ENCODE data around the gene MSL2.
"Not testable (repeated sequence)": the region's sequence is repeated elsewhere in the genome, so short reads cannot be mapped to it uniquely, and the experiment has no call there.

Gene MSL2

GRCh38 chr3:136192831-136193230 lies 3.3 kb downstream of the MSL2 start:
- Histone ChIP-seq H3K4me1 (ENCODE audit: control insufficient read depth, insufficient read depth, low read length) (peaks cover 6% of the 10 kb centered on the region), H3K36me3 (ENCODE audit: control insufficient read depth, insufficient read depth, low read length) (no peaks in the 10 kb centered on the region), H3K4me3 (ENCODE audit: insufficient read depth, low read depth, low read length) (peak overlapping the region; percentile 94), H3K27me3 (ENCODE audit: control insufficient read depth, insufficient read depth, low read length, poor library complexity, severe bottlenecking) (no peaks in the 10 kb centered on the region), H3K9me3 (ENCODE audit: control insufficient read depth, low read length) (no peaks in the 10 kb centered on the region), H3K27ac (ENCODE audit: insufficient read depth, low read depth, low read length, poor library complexity, severe bottlenecking) (no peak overlapping the region)
- WGBS, 2 experiments, result 52 to 76% methylated on average over 2 of the region's 2 CpGs

GRCh38 chr3:136192195-136192594 lies 3.9 kb downstream of the MSL2 start:
- H3K4me3 ChIP-seq (ENCODE audit: insufficient read depth, low read depth, low read length); H3K27ac ChIP-seq (ENCODE audit: insufficient read depth, low read depth, low read length, poor library complexity, severe bottlenecking); H3K27me3 ChIP-seq (ENCODE audit: control insufficient read depth, insufficient read depth, low read length, poor library complexity, severe bottlenecking); H3K4me1 ChIP-seq (ENCODE audit: control insufficient read depth, insufficient read depth, low read length); H3K9me3 ChIP-seq (ENCODE audit: control insufficient read depth, low read length); H3K36me3 ChIP-seq (ENCODE audit: control insufficient read depth, insufficient read depth, low read length): not testable (repeated sequence)
- WGBS, 2 experiments, result 87 to 91% methylated on average over 6 of the region's 6 CpGs

- WGBS, 2 experiments, result 94 to 96% methylated on average over 10 of the region's 11 CpGs
- Histone ChIP-seq H3K36me3 (ENCODE audit: control insufficient read depth, insufficient read depth, low read length) (no peaks in the 10 kb centered on the region), H3K4me1 (ENCODE audit: control insufficient read depth, insufficient read depth, low read length) (no peaks in the 10 kb centered on the region), H3K9me3 (ENCODE audit: control insufficient read depth, low read length) (no peaks in the 10 kb centered on the region), H3K4me3 (ENCODE audit: insufficient read depth, low read depth, low read length) (no peak overlapping the region), H3K27me3 (ENCODE audit: control insufficient read depth, insufficient read depth, low read length, poor library complexity, severe bottlenecking) (no peaks in the 10 kb centered on the region), H3K27ac (ENCODE audit: insufficient read depth, low read depth, low read length, poor library complexity, severe bottlenecking) (no peak overlapping the region)
These were observed 6.1 kb downstream of the MSL2 start for GRCh38 chr3:136189859-136190617.

DNA sequence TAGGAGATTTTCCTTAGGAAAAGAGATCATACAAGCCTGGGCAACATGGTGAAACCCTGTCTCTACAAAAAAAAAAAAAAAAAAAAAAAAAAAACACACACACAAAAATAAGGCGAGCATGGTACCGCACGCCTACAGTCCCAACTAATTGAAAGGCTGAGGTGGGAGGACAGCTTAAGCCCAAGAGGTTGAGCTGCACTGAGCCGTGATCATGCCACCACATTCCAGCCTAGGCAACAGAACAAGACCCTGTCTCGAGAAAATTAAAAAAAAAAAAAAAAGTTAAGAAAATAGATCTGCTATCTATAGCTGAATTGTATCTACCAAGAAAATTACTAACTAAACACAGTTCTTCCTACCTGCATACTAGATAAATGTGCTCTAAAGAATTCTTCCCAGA lies 7.1 kb downstream of the MSL2 start:
- Histone ChIP-seq H3K4me1 (ENCODE audit: control insufficient read depth, insufficient read depth, low read length) (no peaks in the 10 kb centered on the region), H3K9me3 (ENCODE audit: control insufficient read depth, low read length) (no peaks in the 10 kb centered on the region), H3K27ac (ENCODE audit: insufficient read depth, low read depth, low read length, poor library complexity, severe bottlenecking) (no peak overlapping the region), H3K36me3 (ENCODE audit: control insufficient read depth, insufficient read depth, low read length) (no peaks in the 10 kb centered on the region), H3K27me3 (ENCODE audit: control insufficient read depth, insufficient read depth, low read length, poor library complexity, severe bottlenecking) (no peaks in the 10 kb centered on the region), H3K4me3 (ENCODE audit: insufficient read depth, low read depth, low read length) (no peak overlapping the region)
- WGBS, 2 experiments, result 92 to 99% methylated on average over 5 of the region's 5 CpGs

- H3K27me3 ChIP-seq (ENCODE audit: control insufficient read depth, insufficient read depth, low read length, poor library complexity, severe bottlenecking), result no peaks in the 10 kb centered on the region
- H3K9me3 ChIP-seq (ENCODE audit: control insufficient read depth, low read length), result no peaks in the 10 kb centered on the region
- H3K36me3 ChIP-seq (ENCODE audit: control insufficient read depth, insufficient read depth, low read length), result no peaks in the 10 kb centered on the region
- no peaks in the 10 kb centered on the region for H3K4me1 ChIP-seq (ENCODE audit: control insufficient read depth, insufficient read depth, low read length)
- WGBS, 2 experiments, result 82 to 88% methylated on average over 3 to 4 of the region's 4 CpGs
- H3K27ac ChIP-seq (ENCODE audit: insufficient read depth, low read depth, low read length, poor library complexity, severe bottlenecking), result no peak overlapping the region
- H3K4me3 ChIP-seq (ENCODE audit: insufficient read depth, low read depth, low read length), result no peak overlapping the region
These were observed 8.3 kb downstream of the MSL2 start for GRCh38 chr3:136187868-136188267.

- WGBS, 2 experiments, result 90 to 96% methylated on average over 3 to 4 of the region's 4 CpGs
- no peak overlapping the region for H3K4me3 ChIP-seq (ENCODE audit: insufficient read depth, low read depth, low read length)
- H3K36me3 ChIP-seq (ENCODE audit: control insufficient read depth, insufficient read depth, low read length), result no peaks in the 10 kb centered on the region
- H3K27ac ChIP-seq (ENCODE audit: insufficient read depth, low read depth, low read length, poor library complexity, severe bottlenecking), result no peak overlapping the region
- no peaks in the 10 kb centered on the region for H3K9me3 ChIP-seq (ENCODE audit: control insufficient read depth, low read length)
- H3K4me1 ChIP-seq (ENCODE audit: control insufficient read depth, insufficient read depth, low read length), result no peaks in the 10 kb centered on the region
- no peaks in the 10 kb centered on the region for H3K27me3 ChIP-seq (ENCODE audit: control insufficient read depth, insufficient read depth, low read length, poor library complexity, severe bottlenecking)
These were observed 9.3 kb downstream of the MSL2 start for GRCh38 chr3:136186846-136187245.

GRCh38 chr3:136186344-136186743 lies 9.8 kb downstream of the MSL2 start:
- Histone ChIP-seq H3K27ac (ENCODE audit: insufficient read depth, low read depth, low read length, poor library complexity, severe bottlenecking) (no peak overlapping the region), H3K9me3 (ENCODE audit: control insufficient read depth, low read length) (no peaks in the 10 kb centered on the region), H3K4me3 (ENCODE audit: insufficient read depth, low read depth, low read length) (no peak overlapping the region), H3K36me3 (ENCODE audit: control insufficient read depth, insufficient read depth, low read length) (no peaks in the 10 kb centered on the region), H3K4me1 (ENCODE audit: control insufficient read depth, insufficient read depth, low read length) (no peaks in the 10 kb centered on the region), H3K27me3 (ENCODE audit: control insufficient read depth, insufficient read depth, low read length, poor library complexity, severe bottlenecking) (no peaks in the 10 kb centered on the region)
- WGBS, 2 experiments, result 85 to 89% methylated on average over 2 of the region's 3 CpGs

- Histone ChIP-seq H3K4me3 (ENCODE audit: insufficient read depth, low read depth, low read length) (no peak overlapping the region), H3K27me3 (ENCODE audit: control insufficient read depth, insufficient read depth, low read length, poor library complexity, severe bottlenecking) (no peaks in the 10 kb centered on the region), H3K27ac (ENCODE audit: insufficient read depth, low read depth, low read length, poor library complexity, severe bottlenecking) (no peak overlapping the region), H3K4me1 (ENCODE audit: control insufficient read depth, insufficient read depth, low read length) (no peaks in the 10 kb centered on the region), H3K36me3 (ENCODE audit: control insufficient read depth, insufficient read depth, low read length) (no peaks in the 10 kb centered on the region), H3K9me3 (ENCODE audit: control insufficient read depth, low read length) (no peaks in the 10 kb centered on the region)
- WGBS, 2 experiments, result 81 to 100% methylated on average over 1 to 2 of the region's 2 CpGs
These were observed 11.4 kb downstream of the MSL2 start for GRCh38 chr3:136184703-136185102.

GRCh38 chr3:136181741-136182140 lies 14.4 kb downstream of the MSL2 start:
- no peak overlapping the region for H3K4me3 ChIP-seq (ENCODE audit: insufficient read depth, low read depth, low read length)
- H3K27me3 ChIP-seq (ENCODE audit: control insufficient read depth, insufficient read depth, low read length, poor library complexity, severe bottlenecking), result no peaks in the 10 kb centered on the region
- no peaks in the 10 kb centered on the region for H3K4me1 ChIP-seq (ENCODE audit: control insufficient read depth, insufficient read depth, low read length)
- no peaks in the 10 kb centered on the region for H3K9me3 ChIP-seq (ENCODE audit: control insufficient read depth, low read length)
- no peaks in the 10 kb centered on the region for H3K36me3 ChIP-seq (ENCODE audit: control insufficient read depth, insufficient read depth, low read length)
- H3K27ac ChIP-seq (ENCODE audit: insufficient read depth, low read depth, low read length, poor library complexity, severe bottlenecking), result no peak overlapping the region
- WGBS, 2 experiments, result 93 to 94% methylated on average over 6 to 7 of the region's 8 CpGs

GRCh38 chr3:136177876-136178275 lies 18.3 kb downstream of the MSL2 start:
- WGBS, 2 experiments, result 100% methylated on average over 3 of the region's 4 CpGs; no CpG with 5 or more reads in 1 of the 2 experiments
- H3K4me3 ChIP-seq (ENCODE audit: insufficient read depth, low read depth, low read length), result no peak overlapping the region
- H3K27me3 ChIP-seq (ENCODE audit: control insufficient read depth, insufficient read depth, low read length, poor library complexity, severe bottlenecking), result no peaks in the 10 kb centered on the region
- no peaks in the 10 kb centered on the region for H3K4me1 ChIP-seq (ENCODE audit: control insufficient read depth, insufficient read depth, low read length)
- no peak overlapping the region for H3K27ac ChIP-seq (ENCODE audit: insufficient read depth, low read depth, low read length, poor library complexity, severe bottlenecking)
- no peaks in the 10 kb centered on the region for H3K9me3 ChIP-seq (ENCODE audit: control insufficient read depth, low read length)
- H3K36me3 ChIP-seq (ENCODE audit: control insufficient read depth, insufficient read depth, low read length), result no peaks in the 10 kb centered on the region

All from ectodermal cell (in vitro differentiated cells).